GM18870 (cell line): ENCODE measurements around the gene NAT9.

Experiments used
- ATAC-seq: cut with Tn5 transposase; IDR thresholded peaks from one replicate; pipeline ENCODE4 v1.9.1; 2021; ENCODE audit warnings: moderate library complexity; ENCODE audit not compliant: unreplicated experiment

NAT9 gene

DNA sequence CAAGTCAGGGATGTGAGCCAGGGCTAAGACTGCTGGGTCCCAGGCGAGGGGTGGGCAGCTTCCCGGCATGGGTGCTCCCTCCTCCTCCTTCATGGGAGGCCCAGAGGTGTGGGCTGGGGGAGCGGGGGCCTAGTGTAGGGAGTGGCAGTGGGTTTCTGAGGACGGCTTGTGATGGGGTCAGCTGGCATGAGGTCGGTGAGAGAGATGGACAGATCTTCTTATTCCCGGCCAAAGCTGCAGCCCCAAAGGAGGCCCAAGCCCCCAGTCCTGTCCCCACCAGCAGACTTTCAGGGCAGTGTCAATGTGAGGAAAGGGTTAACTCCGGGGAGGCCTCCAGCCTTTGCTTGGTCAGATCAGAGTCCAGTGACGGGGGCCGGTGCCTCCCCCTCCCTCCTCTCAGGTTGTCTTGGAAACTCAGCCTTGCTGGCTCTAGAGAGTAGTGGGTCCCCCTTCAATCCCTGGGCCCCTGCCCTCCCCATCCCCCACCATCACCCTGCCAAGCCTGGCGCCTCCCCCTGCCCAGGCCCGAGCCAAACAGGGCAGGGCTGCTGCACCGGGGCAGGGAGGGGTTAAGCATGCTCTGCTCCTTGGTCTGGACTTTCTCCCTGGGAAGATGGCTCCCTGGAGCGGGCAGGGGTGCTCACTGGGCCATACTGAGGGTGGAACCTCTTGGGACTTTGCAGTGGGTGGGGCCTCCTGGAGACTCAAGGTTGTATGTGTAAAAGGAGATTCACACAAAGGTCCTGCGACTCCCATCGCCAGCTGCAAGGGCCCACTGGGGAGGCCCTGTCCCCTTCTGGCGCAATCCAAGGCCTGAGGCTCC, 12.4 kb downstream of the NAT9 start:
- ATAC-seq = no peak

DNA sequence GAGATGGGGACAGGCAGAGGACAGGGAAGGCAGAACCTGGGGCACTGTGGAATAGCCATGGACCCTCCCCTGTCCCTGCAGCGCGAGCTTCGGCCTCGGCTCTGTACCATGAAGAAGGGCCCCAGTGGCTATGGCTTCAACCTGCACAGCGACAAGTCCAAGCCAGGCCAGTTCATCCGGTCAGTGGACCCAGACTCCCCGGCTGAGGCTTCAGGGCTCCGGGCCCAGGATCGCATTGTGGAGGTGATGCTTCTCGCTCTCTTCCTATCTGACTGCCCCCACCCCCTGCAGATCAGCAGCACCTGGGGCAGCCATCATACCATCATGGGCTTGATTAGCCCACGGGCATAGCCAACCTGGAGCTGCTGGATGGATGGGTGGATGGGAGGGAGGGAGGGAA, 14.2 kb downstream of the NAT9 start:
- ATAC-seq = no peak

- ATAC-seq = no peak
These were observed 14.7 kb downstream of the NAT9 start for GRCh38 chr17:74761419-74761818.

- no peak for ATAC-seq
These were observed 15.6 kb downstream of the NAT9 start for GRCh38 chr17:74760404-74761105.

DNA sequence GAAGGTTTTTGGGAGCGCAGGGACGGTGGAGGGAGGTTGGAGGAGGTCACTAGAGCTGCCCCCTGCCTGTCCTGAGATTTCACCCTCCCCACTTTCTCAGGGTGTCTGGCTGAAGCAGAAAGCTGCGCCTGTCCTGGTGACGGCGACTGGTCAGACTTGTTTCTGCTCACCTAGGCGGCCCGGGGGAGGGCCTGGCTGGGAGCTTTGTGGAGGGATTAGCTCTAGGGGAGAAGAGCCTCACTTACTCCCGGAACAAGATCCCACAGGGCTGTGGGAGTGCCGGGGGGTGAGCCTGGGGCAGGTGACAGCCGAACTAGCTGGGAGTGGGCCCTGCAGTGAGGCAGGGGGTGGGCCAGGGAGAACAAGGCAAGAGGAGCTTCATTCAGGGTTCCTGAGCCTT, 16.2 kb downstream of the NAT9 start:
- no peak for ATAC-seq

GRCh38 chr17:74759243-74759801, 16.8 kb downstream of the NAT9 start:
- ATAC-seq = peak; percentile 69

- ATAC-seq = no peak
These were observed 17.3 kb downstream of the NAT9 start for GRCh38 chr17:74758848-74759168.

DNA sequence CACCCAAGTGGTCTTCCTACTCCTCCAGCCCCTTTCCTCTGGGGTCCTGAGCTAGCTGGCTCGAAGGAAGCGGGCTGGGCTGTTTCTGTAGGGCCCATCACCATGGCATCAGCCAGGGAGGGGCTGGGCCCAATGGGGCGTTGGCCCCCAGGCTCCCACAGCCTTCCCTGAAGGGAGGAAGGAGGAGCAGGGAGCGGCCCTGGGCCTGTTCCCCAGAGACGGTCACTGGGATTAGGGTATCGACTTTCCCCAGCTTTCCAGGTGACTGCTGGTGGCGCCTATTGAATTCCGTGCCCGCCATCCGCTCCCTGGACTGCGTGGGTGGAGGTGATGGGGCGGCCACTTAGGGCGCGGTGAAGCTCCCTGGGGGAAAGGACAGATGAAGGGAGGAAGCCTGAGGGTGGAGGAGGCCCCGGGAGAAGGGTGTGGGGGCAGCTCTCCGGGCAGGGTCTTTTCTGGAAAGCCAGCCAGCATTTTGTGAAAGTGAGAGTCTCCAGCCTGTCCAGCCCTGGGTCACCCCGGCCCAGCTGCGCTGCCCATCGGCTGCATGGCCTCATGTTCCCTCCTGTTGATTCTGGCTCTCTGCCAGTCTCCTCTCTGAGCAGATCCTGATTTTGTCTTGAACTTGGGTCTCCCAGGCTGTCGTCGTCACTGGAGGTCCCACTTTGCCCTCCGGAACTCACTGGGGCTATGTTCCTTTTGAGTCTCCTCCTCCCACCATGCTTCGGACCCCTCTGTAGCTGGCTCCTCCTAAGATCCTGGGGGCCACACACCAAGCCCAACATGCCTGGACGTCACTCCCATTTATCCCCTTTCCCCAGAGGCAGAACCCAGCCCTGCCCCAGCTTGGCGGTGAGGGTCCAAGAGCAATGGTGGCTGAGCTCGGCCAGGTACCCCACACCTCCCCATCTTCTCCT, 18.0 kb downstream of the NAT9 start:
- no peak for ATAC-seq

- ATAC-seq = no peak
These were observed 18.6 kb downstream of the NAT9 start for GRCh38 chr17:74757502-74757901.

GRCh38 chr17:74756891-74757290, 19.3 kb downstream of the NAT9 start:
- ATAC-seq = no peak

- no peak for ATAC-seq
These were observed 20.6 kb downstream of the NAT9 start for GRCh38 chr17:74755533-74755932.

GRCh38 chr17:74754832-74755231, 21.3 kb downstream of the NAT9 start:
- ATAC-seq = no peak

GRCh38 chr17:74752822-74753401, 23.2 kb downstream of the NAT9 start:
- ATAC-seq = no peak

- ATAC-seq = no peak
These were observed 23.7 kb downstream of the NAT9 start for GRCh38 chr17:74752415-74752814.

- no peak for ATAC-seq
These were observed 25.6 kb downstream of the NAT9 start for GRCh38 chr17:74750327-74751069.

- ATAC-seq = no peak
These were observed 26.2 kb downstream of the NAT9 start for GRCh38 chr17:74750039-74750326.

GRCh38 chr17:74749279-74750038, 26.7 kb downstream of the NAT9 start:
- no peak for ATAC-seq

DNA sequence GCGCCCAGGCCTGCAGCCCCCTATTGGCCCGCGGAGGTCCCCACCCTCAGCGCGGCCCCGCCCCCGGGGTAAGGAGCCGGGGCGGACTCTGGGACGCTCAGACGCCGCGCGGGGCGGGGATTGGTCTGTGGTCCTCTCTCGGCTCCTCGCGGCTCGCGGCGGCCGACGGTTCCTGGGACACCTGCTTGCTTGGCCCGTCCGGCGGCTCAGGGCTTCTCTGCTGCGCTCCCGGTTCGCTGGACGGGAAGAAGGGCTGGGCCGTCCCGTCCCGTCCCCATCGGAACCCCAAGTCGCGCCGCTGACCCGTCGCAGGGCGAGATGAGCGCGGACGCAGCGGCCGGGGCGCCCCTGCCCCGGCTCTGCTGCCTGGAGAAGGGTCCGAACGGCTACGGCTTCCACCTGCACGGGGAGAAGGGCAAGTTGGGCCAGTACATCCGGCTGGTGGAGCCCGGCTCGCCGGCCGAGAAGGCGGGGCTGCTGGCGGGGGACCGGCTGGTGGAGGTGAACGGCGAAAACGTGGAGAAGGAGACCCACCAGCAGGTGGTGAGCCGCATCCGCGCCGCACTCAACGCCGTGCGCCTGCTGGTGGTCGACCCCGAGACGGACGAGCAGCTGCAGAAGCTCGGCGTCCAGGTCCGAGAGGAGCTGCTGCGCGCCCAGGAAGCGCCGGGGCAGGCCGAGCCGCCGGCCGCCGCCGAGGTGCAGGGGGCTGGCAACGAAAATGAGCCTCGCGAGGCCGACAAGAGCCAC, 27.4 kb downstream of the NAT9 start, which contains the start of gene NHERF1:
NHERF1 (plus strand) TSS at position 100 of the 750 bp plus-strand sequence; CDS start at position 319, 219 bp downstream.
- ATAC-seq = peak; percentile 41

- no peak for ATAC-seq
These were observed 27.9 kb downstream of the NAT9 start for GRCh38 chr17:74748279-74748528.
